Measurements from ENCODE around the gene KRT71. TPM values are rescaled to one million over a fixed set of nuclear protein-coding genes. Genes with fewer than 3 reads are reported as not detected.
"Not testable (repeated sequence)": the region's sequence is repeated elsewhere in the genome, so short reads cannot be mapped to it uniquely, and the experiment has no call there.

Gene KRT71
- total RNA-seq, 1 donor from 2014 or later, result not detected

DNA sequence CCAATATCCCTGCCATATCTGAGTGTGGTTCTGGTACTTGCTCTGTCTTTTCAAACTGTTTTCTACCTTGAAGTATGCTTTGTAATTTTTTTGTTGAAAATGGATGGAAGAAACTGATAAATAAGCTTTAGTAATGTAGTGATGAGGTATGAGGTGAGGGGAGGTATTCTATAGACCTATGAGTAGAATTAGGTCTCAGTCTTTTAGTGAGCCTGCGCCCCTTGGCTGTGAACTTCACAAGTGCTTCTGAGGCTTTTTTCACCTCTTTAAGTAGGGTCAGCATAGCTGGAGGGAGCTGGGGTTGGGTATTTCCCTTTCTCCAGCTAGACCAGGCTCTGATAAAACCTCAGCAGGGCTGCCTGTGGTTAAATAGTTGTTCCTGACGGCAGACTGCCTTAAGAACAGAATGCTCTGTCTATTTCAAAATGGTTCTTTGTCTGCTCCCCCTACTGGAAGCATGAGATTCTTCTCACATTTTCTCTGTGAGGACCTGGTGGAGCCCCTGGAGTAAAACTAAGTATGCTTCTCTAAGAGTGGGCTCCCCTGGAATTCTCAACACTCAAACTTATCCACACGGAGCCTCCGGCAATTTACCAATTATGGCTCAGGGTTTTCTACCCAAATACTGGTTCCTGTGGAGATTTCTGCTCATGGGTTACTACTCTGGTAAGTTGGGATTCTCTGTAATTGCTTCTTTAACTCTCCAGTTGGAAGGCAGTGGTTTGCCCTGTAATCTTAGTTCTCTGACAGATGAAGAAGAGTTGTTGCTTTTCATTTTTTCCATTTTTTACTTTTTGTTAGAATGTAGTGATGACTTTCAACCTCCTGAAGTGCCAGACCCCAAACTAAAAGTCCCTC lies 45.9 kb downstream of the KRT71 start:
- intact Hi-C loops (cut with micrococcal nuclease), result loop anchor here (1.0 kb wide), 2 partner anchors 351 to 355 kb away; no protein-coding TSS in a partner anchor
- no peak overlapping the region for H3K27ac Mint-ChIP-seq
- H3K4me1 Mint-ChIP-seq (ENCODE audit: low read depth), result no peaks in the 10 kb centered on the region
- H3K4me3 Mint-ChIP-seq, result no peak overlapping the region
- H3K36me3 Mint-ChIP-seq (ENCODE audit: low read depth), result no peaks in the 10 kb centered on the region
- peaks cover 21% of the 10 kb centered on the region for H3K27me3 Mint-ChIP-seq (ENCODE audit: insufficient read depth)
- DNase-seq (ENCODE audit: low spot score), result no peak
- H3K9me3 Mint-ChIP-seq, result peaks cover 5% of the 10 kb centered on the region

DNA sequence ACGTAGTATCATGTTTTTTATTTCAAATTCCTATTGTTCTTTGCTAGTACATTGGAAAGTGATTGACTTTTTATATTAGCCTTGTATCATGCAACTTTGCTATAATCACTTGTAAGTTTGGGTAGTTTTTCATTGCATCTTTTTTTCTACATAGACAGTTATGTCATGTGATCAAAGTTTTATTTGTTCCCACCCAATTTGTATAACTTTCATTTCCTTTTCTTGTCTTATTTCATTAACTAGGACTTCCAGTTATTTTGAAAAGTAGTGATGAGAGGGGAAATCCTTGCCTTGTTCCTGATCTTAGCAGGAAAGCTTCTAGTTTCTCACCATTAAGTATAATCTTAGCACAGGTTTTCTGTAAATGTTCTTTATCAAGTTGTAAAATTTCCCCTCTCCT lies 50.1 kb downstream of the KRT71 start:
- Mint-ChIP-seq H3K27me3 (ENCODE audit: insufficient read depth) (peaks cover 22% of the 10 kb centered on the region), H3K4me3 (no peak overlapping the region), H3K4me1 (ENCODE audit: low read depth) (no peaks in the 10 kb centered on the region), H3K36me3 (ENCODE audit: low read depth) (no peaks in the 10 kb centered on the region), H3K27ac (no peak overlapping the region), H3K9me3 (no peaks in the 10 kb centered on the region)
- DNase-seq (ENCODE audit: low spot score), result no peak
- intact Hi-C loops (cut with micrococcal nuclease), result no loop called here

DNA sequence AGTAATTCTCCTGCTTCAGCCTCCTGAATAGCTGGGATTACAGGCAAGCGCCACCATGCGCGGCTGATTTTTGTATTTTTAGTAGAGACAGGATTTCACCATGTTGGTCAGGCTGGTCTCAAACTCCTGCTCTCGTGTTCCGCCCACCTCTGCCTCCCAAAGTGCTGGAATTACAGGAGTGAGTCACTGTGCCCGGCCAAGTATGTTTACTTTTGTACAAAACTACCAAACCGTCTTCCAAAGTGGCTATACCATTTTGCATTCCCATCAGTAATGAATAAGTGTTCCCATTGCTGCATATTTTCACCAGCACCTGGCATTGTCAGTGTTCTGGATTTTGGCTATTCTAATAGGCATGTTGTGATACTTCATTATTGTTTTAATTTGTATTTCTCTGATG lies 51.5 kb downstream of the KRT71 start:
- DNase-seq (ENCODE audit: low spot score), result no peak
- no peaks in the 10 kb centered on the region for H3K9me3 Mint-ChIP-seq
- H3K4me3 Mint-ChIP-seq, result no peak overlapping the region
- no peaks in the 10 kb centered on the region for H3K36me3 Mint-ChIP-seq (ENCODE audit: low read depth)
- H3K4me1 Mint-ChIP-seq (ENCODE audit: low read depth), result no peaks in the 10 kb centered on the region
- peaks cover 16% of the 10 kb centered on the region for H3K27me3 Mint-ChIP-seq (ENCODE audit: insufficient read depth)
- H3K27ac Mint-ChIP-seq, result no peak overlapping the region
- intact Hi-C loops (cut with micrococcal nuclease), result no loop called here

DNA sequence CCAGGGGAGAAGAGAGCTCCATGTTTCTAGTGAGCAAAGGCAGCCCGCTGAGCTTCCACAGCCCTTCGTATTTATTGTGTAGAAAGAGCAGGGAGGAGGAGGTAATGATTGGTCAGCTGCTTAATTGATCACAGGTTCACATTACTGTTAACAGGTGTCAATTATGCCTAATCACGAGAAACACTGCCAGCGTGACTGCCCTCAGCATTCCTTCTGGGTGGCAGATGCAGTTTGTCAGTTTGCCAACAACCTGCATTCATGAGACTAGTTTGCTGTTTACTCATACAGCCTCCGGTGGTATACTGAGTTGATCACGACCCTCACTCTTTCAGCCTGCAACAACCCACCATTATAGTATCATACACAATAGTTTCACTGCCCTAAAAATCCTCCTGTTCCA lies 52.4 kb downstream of the KRT71 start:
- H3K4me1 Mint-ChIP-seq (ENCODE audit: low read depth); H3K36me3 Mint-ChIP-seq (ENCODE audit: low read depth); H3K9me3 Mint-ChIP-seq; H3K4me3 Mint-ChIP-seq; DNase-seq (ENCODE audit: low spot score); intact Hi-C loops (cut with micrococcal nuclease); H3K27ac Mint-ChIP-seq: not testable (repeated sequence)
- peaks cover 16% of the 10 kb centered on the region for H3K27me3 Mint-ChIP-seq (ENCODE audit: insufficient read depth)

DNA sequence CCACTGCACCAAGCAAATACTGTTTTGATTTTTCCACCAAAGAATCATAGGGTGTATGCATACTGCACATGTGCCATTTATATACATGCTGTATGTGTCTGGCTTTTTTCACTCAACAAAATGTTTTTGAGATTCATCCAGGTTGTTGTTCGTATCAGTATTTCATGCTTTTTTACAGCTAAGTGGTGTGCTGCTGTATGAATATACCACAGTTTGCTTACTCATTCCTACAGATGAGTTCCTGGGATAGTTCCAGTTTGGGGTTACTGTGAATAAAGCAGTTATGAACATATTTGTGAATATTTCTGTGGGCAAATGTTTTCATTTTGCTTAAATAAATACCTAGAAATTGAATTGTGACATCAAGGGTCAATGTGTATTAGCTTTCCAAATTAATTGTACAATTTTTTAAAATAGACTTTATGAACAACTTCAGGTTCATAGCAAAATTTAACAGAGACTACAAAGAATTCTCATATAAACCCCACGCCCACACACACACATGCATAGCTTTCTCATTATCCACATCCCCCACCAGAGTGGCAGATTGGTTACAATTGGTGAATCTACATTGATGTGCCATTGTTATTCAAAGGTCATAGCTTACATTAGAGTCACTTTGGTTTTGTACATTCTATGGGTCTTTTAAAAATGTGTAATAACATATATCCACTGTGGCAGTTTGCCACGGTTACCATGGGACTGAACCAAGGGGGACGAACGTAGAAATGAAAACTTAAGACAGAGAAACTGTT lies 53.0 kb downstream of the KRT71 start:
- Mint-ChIP-seq H3K4me3 (no peak overlapping the region), H3K9me3 (no peaks in the 10 kb centered on the region), H3K4me1 (ENCODE audit: low read depth) (no peaks in the 10 kb centered on the region), H3K36me3 (ENCODE audit: low read depth) (no peaks in the 10 kb centered on the region), H3K27ac (no peak overlapping the region), H3K27me3 (ENCODE audit: insufficient read depth) (peaks cover 12% of the 10 kb centered on the region)
- DNase-seq (ENCODE audit: low spot score), result no peak
- intact Hi-C loops (cut with micrococcal nuclease), result no loop called here

DNA sequence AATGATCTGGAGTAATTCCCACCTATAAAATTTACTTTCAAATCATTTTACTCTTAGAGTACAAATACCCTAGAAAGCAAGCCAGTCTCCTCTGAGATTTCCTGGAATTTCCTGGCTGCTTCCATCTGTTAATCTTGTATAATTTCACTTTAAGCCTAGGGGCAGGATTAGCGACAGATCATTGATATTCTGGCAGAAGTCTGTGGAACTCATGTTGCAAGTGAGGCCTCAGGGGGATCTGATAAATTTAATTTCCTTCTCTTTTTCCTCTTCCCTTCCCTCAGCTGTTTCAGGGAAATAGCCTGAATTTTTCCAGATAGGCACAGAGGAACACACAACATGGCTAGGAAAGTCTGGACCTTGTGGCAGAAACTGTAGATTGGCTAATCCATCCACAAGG lies 54.0 kb downstream of the KRT71 start:
- intact Hi-C loops (cut with micrococcal nuclease), result no loop called here
- H3K27ac Mint-ChIP-seq, result no peak overlapping the region
- H3K4me1 Mint-ChIP-seq (ENCODE audit: low read depth), result no peaks in the 10 kb centered on the region
- no peak overlapping the region for H3K4me3 Mint-ChIP-seq
- H3K27me3 Mint-ChIP-seq (ENCODE audit: insufficient read depth), result peaks cover 12% of the 10 kb centered on the region
- H3K9me3 Mint-ChIP-seq, result no peaks in the 10 kb centered on the region
- no peak for DNase-seq (ENCODE audit: low spot score)
- H3K36me3 Mint-ChIP-seq (ENCODE audit: low read depth), result no peaks in the 10 kb centered on the region

DNA sequence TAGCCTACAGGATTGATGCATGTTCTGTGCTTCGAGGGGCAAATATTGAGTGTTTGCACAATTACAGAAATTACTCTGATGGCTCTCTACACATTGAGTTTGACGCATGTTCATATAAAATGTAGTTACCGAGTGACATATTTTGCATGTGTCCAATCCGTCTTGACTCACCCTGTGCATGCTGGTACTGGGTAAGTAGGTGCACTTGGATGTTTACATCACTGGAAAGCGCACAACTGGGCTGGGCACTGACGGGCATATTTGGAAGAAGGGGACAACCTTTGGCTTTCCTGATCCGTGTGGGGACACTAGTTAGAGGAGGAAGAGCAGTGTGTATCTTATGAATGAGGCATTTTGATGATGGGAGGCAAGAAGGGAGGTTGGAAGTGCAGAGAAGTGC lies 55.0 kb downstream of the KRT71 start:
- no peak overlapping the region for H3K27ac Mint-ChIP-seq
- H3K27me3 Mint-ChIP-seq (ENCODE audit: insufficient read depth), result peaks cover 6% of the 10 kb centered on the region
- no peaks in the 10 kb centered on the region for H3K4me1 Mint-ChIP-seq (ENCODE audit: low read depth)
- no peaks in the 10 kb centered on the region for H3K9me3 Mint-ChIP-seq
- H3K36me3 Mint-ChIP-seq (ENCODE audit: low read depth), result no peaks in the 10 kb centered on the region
- no peak for DNase-seq (ENCODE audit: low spot score)
- H3K4me3 Mint-ChIP-seq, result no peak overlapping the region
- intact Hi-C loops (cut with micrococcal nuclease), result no loop called here

DNA sequence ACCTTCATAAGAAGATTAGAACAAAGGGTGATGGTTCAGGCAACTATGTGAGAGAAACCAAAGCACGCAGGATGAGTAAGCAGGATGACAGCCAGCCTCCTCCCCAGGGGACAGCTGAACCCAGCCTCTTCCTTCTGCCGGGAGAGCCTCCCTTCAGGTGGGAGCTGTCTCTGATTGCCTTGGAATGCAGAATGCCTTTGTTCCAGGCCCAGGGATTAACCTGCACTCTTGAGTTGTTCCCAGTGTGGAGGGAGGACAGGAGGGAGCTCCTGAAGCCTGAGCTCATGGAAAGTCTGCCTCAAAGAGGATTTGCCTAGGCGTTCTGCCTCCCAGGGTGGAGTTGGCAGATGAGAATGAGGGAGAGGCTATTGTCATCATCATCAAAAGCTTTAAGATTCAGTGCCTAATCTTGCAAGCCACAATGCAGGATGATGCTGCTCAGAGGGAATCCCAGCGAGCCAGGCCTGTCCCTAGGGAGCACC lies 56.3 kb downstream of the KRT71 start:
- Mint-ChIP-seq H3K9me3 (no peaks in the 10 kb centered on the region), H3K36me3 (ENCODE audit: low read depth) (no peaks in the 10 kb centered on the region), H3K27me3 (ENCODE audit: insufficient read depth) (peaks cover 5% of the 10 kb centered on the region), H3K27ac (no peak overlapping the region), H3K4me3 (no peak overlapping the region), H3K4me1 (ENCODE audit: low read depth) (no peaks in the 10 kb centered on the region)
- DNase-seq (ENCODE audit: low spot score), result no peak
- intact Hi-C loops (cut with micrococcal nuclease), result no loop called here

DNA sequence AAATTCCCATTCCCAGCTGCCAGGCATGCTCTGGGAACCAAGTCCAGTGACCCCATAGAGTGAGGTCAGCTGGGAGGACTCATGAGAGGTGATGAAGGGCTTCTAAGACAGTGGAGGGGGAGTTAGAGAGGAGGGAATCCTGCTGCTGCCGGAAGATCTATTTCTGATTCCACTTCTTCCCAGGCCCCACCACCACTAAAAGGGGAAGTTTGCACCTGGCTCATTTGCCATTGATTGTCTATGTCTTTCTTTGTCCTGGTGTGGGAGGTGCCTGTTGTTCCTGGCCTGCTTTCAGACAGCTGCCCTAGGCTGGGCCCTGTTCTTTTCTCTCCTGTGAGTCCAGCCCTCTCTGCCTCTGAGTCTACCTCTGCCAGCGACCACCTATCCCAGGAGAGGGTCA lies 56.9 kb downstream of the KRT71 start:
- H3K4me3 Mint-ChIP-seq, result no peak overlapping the region
- H3K9me3 Mint-ChIP-seq, result no peaks in the 10 kb centered on the region
- no peaks in the 10 kb centered on the region for H3K36me3 Mint-ChIP-seq (ENCODE audit: low read depth)
- no peak for DNase-seq (ENCODE audit: low spot score)
- H3K27ac Mint-ChIP-seq, result no peak overlapping the region
- H3K27me3 Mint-ChIP-seq (ENCODE audit: insufficient read depth), result peaks cover 7% of the 10 kb centered on the region
- H3K4me1 Mint-ChIP-seq (ENCODE audit: low read depth), result no peaks in the 10 kb centered on the region
- intact Hi-C loops (cut with micrococcal nuclease), result no loop called here

DNA sequence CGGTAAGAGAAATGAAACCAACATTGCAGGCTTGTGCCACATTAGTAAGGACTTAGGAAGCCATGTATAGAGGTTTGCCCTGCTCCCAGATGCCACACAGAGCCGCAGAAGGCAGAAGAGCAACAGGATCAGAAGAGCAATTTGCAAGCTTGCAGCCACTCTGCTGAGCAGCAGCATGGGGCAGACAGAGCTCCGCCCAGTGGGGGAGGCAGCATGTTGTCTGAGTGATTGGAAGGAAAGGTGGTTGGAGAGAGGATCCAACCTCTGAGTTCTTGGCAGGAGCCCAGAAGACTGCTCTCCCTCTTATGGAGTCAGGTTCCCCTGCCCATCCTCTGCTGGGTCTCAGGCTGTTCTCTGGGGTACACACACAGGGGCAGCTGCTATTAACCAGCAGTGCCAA lies 57.6 kb downstream of the KRT71 start:
- Mint-ChIP-seq H3K27me3 (ENCODE audit: insufficient read depth) (peaks cover 8% of the 10 kb centered on the region), H3K27ac (no peak overlapping the region), H3K4me3 (no peak overlapping the region), H3K36me3 (ENCODE audit: low read depth) (no peaks in the 10 kb centered on the region), H3K9me3 (no peaks in the 10 kb centered on the region), H3K4me1 (ENCODE audit: low read depth) (no peaks in the 10 kb centered on the region)
- intact Hi-C loops (cut with micrococcal nuclease), result no loop called here
- DNase-seq (ENCODE audit: low spot score), result no peak

DNA sequence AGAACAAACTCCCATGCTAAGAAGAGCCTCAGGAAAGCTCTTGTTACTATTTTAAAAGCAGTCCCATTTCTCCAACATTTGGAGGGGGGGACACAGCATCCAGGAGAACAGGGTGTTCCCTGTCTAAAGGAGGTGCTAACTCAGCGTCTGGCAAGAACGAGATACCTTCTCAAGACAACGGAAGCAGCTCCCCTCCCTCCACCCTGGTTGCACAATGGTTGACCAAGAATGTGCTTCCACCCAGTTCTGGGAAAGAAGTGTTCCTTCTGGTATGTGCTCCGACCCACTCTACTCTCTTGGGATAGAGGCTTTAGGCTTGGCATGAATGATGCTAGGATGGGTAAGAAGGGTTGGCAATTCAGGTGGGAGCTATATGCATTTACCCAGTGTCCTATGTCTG lies 58.4 kb downstream of the KRT71 start:
- Mint-ChIP-seq H3K27me3 (ENCODE audit: insufficient read depth) (peaks cover 8% of the 10 kb centered on the region), H3K9me3 (no peaks in the 10 kb centered on the region), H3K4me3 (no peak overlapping the region), H3K36me3 (ENCODE audit: low read depth) (no peaks in the 10 kb centered on the region), H3K4me1 (ENCODE audit: low read depth) (no peaks in the 10 kb centered on the region), H3K27ac (no peak overlapping the region)
- DNase-seq (ENCODE audit: low spot score), result no peak
- intact Hi-C loops (cut with micrococcal nuclease), result no loop called here

DNA sequence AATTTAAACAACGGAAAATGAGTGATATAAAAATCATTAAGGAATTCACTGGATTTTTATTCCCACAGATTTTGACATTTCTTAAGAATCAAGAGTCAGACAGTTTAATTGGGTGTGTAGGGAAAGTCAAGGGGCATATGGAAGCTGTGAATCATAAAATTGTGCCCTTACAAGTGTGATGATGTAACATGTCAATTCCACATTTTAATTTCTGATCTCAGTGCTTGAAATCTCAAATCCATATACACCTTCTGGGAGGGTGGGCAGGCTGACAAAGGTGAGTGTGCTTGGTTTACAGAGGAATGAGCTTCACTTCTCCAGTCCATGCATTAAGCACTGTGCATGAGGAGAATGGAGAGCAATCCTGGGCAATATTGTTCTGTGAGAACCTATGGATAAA lies 58.8 kb downstream of the KRT71 start:
- DNase-seq (ENCODE audit: low spot score), result no peak
- intact Hi-C loops (cut with micrococcal nuclease), result no loop called here
- Mint-ChIP-seq H3K27me3 (ENCODE audit: insufficient read depth) (peaks cover 8% of the 10 kb centered on the region), H3K4me1 (ENCODE audit: low read depth) (no peaks in the 10 kb centered on the region), H3K9me3 (no peaks in the 10 kb centered on the region), H3K36me3 (ENCODE audit: low read depth) (no peaks in the 10 kb centered on the region), H3K4me3 (no peak overlapping the region), H3K27ac (no peak overlapping the region)
